BJ (cell line): Measurements from ENCODE around the gene TNFSF9. TPM values are rescaled to one million over a fixed set of nuclear protein-coding genes. Genes with fewer than 3 reads are reported as not detected.

ENCODE experiments used
- CTCF ChIA-PET: fragments of 350-600 bp; formaldehyde crosslinking; extraction: SDS; loops from one replicate; lab custom pipeline; 2021; ENCODE audit warnings: antibody characterized with exemption, inconsistent platforms; lab: Yijun Ruan, JAX
- POLR2A ChIA-PET: fragments of 300-600 bp; sonication (Branson Sonifier 250); formaldehyde crosslinking; extraction: SDS; loops from one replicate; lab custom pipeline; 2021; ENCODE audit warnings: antibody characterized with exemption; lab: Charles Lee
- DNase-seq: peaks from one replicate; pipeline ENCODE4 v3.0.0-alpha.2; 2011; ENCODE audit warnings: low read depth
- H3K27me3 ChIP-seq: 2 replicates; pipeline ENCODE4 v1.6.0; 2011; ENCODE audit warnings: low read length; ENCODE audit not compliant: control insufficient read depth, insufficient read depth
- H3K36me3 ChIP-seq: 2 replicates; pipeline ENCODE4 v1.5.1; 2011; ENCODE audit warnings: low read length; ENCODE audit not compliant: control insufficient read depth, insufficient read depth
- H3K4me3 ChIP-seq: 2 replicates; pipeline ENCODE4 v1.5.1; 2011; ENCODE audit warnings: low read depth, mild to moderate bottlenecking, control low read depth, low read length
- CTCF ChIP-seq: IDR thresholded peaks from 2 replicates; pipeline ENCODE4 v1.5.1; 2011; ENCODE audit warnings: low read depth, mild to moderate bottlenecking, control low read depth, inconsistent platforms, low read length, moderate library complexity; ENCODE audit not compliant: insufficient read depth
- polyA plus RNA-seq: library from polyadenylated mRNA; depleted of rRNA; stranded (reverse); fragments of >200 nt; gene quantifications from 2 replicates; pipeline ENCODE4 v1.2.3, GENCODE V29; 2011

TNFSF9 gene
- polyA plus RNA-seq, 1 experiment, result 0.26 TPM

GRCh38 chr19:6516659-6517291, 14.1 kb upstream of the TNFSF9 start:
- CTCF ChIA-PET, result interaction anchor here (0.7 to 2.5 kb wide), 22 partner anchors 8 to 352 kb away, joined by 3 to 22 read pairs (median 4); partner anchors contain the start of genes TNFSF9 and TUBB4A
- POLR2A ChIA-PET, result interaction anchor here (0.6 kb wide), 1 partner anchor 153 kb away, joined by 6 read pairs; no protein-coding TSS in a partner anchor
- H3K36me3 ChIP-seq, result no peaks in the 10 kb centered on the region
- peak overlapping the region; percentile 61 for H3K4me3 ChIP-seq
- no peak for DNase-seq
- H3K27me3 ChIP-seq, result no peaks in the 10 kb centered on the region
- TF ChIP-seq CTCF, result peak; percentile 99

GRCh38 chr19:6518145-6518911, 12.5 kb upstream of the TNFSF9 start:
- DNase-seq, result no peak
- TF ChIP-seq CTCF, result no peak
- no peaks in the 10 kb centered on the region for H3K27me3 ChIP-seq
- no peak overlapping the region for H3K4me3 ChIP-seq
- POLR2A ChIA-PET, result no interaction called here
- CTCF ChIA-PET, result interaction anchor here (0.8 to 2.5 kb wide), 5 partner anchors 12 to 220 kb away, joined by 3 to 6 read pairs (median 4); partner anchors contain the start of gene TNFSF9
- H3K36me3 ChIP-seq, result no peaks in the 10 kb centered on the region

GRCh38 chr19:6519289-6519688, 11.5 kb upstream of the TNFSF9 start:
- Histone ChIP-seq H3K36me3 (no peaks in the 10 kb centered on the region), H3K4me3 (no peak overlapping the region), H3K27me3 (no peaks in the 10 kb centered on the region)
- CTCF ChIA-PET, result interaction anchor here (0.8 to 0.9 kb wide), 2 partner anchors 217 to 219 kb away, joined by 3 read pairs; partner anchors contain the start of gene GPR108
- TF ChIP-seq CTCF, result no peak
- DNase-seq, result peak; percentile 35
- POLR2A ChIA-PET, result no interaction called here

- Histone ChIP-seq H3K27me3 (no peaks in the 10 kb centered on the region), H3K4me3 (no peak overlapping the region), H3K36me3 (no peaks in the 10 kb centered on the region)
- ChIA-PET POLR2A (no interaction called here), CTCF (interaction anchor here (0.9 to 1.0 kb wide), 2 partner anchors 46 to 342 kb away, joined by 3 to 6 read pairs; no protein-coding TSS in a partner anchor)
- DNase-seq, result no peak
- no peak for TF ChIP-seq CTCF
Observed at GRCh38 chr19:6521718-6522646, 8.8 kb upstream of the TNFSF9 start.
